OCI-LY1 (cell line): ENCODE data around the gene CHN2.

Source experiments
- H2AFZ ChIP-seq: fragments of 200-600 bp; sonication (generic), shearing (Covaris generic); 2 replicates; pipeline ENCODE4 v1.6.0; 2014; ENCODE audit warnings: antibody characterized with exemption, mild to moderate bottlenecking, low read length
- H3F3A ChIP-seq: fragments of 200-600 bp; sonication (generic), shearing (Covaris generic); 2 replicates; pipeline ENCODE4 v1.6.0; 2014; ENCODE audit warnings: mild to moderate bottlenecking, antibody characterized with exemption, low read length, moderate library complexity; ENCODE audit not compliant: insufficient read depth
- H3K27ac ChIP-seq: fragments of 200-600 bp; sonication (generic); 2 replicates; pipeline ENCODE4 v1.5.1; 2014; ENCODE audit warnings: low read length, mixed run types, mild to moderate bottlenecking, low read depth; ENCODE audit not compliant: poor library complexity, severe bottlenecking
- H3K27me3 ChIP-seq: fragments of 200-600 bp; sonication (generic); 2 replicates; pipeline ENCODE4 v1.6.0; 2014; ENCODE audit warnings: antibody characterized with exemption, mild to moderate bottlenecking, low read length, moderate library complexity; ENCODE audit not compliant: insufficient read depth
- H3K36me3 ChIP-seq: fragments of 200-600 bp; sonication (generic); 2 replicates; pipeline ENCODE4 v1.6.1; 2014; ENCODE audit warnings: mild to moderate bottlenecking, antibody characterized with exemption, low read length, moderate library complexity, mixed read lengths; ENCODE audit not compliant: insufficient read depth
- H3K4me1 ChIP-seq: fragments of 200-600 bp; sonication (generic); 2 replicates; pipeline ENCODE4 v1.5.1; 2014; ENCODE audit warnings: mild to moderate bottlenecking, low read length, moderate library complexity; ENCODE audit not compliant: insufficient read depth, severe bottlenecking
- H3K4me2 ChIP-seq: fragments of 200-600 bp; sonication (generic), shearing (Covaris generic); 2 replicates; pipeline ENCODE4 v1.6.1; 2014; ENCODE audit warnings: low read length
- H3K4me3 ChIP-seq: fragments of 200-600 bp; sonication (generic); 2 replicates; pipeline ENCODE4 v1.5.1; 2014; ENCODE audit warnings: low read length, low read depth, mild to moderate bottlenecking, mixed read lengths; ENCODE audit not compliant: poor library complexity, severe bottlenecking
- H3K79me2 ChIP-seq: fragments of 200-600 bp; shearing (Covaris generic); 2 replicates; pipeline ENCODE4 v1.6.1; 2016; ENCODE audit warnings: mixed run types, low read length, mixed read lengths; ENCODE audit not compliant: insufficient read depth
- H3K9ac ChIP-seq: fragments of 200-600 bp; sonication (generic), shearing (Covaris generic); 2 replicates; pipeline ENCODE4 v1.6.1; 2014; ENCODE audit warnings: mild to moderate bottlenecking, low read length, mixed read lengths
- H3K9me2 ChIP-seq: fragments of 200-600 bp; sonication (generic), shearing (Covaris generic); 2 replicates; pipeline ENCODE4 v1.6.1; 2014; ENCODE audit warnings: low read depth, mild to moderate bottlenecking, low read length, mixed read lengths
- H3K9me3 ChIP-seq: fragments of 200-600 bp; shearing (Covaris generic); 2 replicates; pipeline ENCODE4 v1.6.1; 2014; ENCODE audit warnings: low read length, mixed read lengths
- H4K20me1 ChIP-seq: fragments of 200-600 bp; sonication (generic), shearing (Covaris generic); 2 replicates; pipeline ENCODE4 v1.6.0; 2016; ENCODE audit warnings: mild to moderate bottlenecking, low read length; ENCODE audit not compliant: insufficient read depth
- EZH2 ChIP-seq: fragments of 200-600 bp; sonication (generic), shearing (Covaris generic); IDR thresholded peaks from 2 replicates; pipeline ENCODE4 v1.8.0; 2017; ENCODE audit warnings: borderline replicate concordance, mixed run types, mild to moderate bottlenecking, antibody characterized with exemption, low read length, moderate library complexity, mixed read lengths
- TF ChIP-seq, protein P1 (sequence below): fragments of 200-600 bp; sonication (generic), shearing (Covaris generic); IDR thresholded peaks from 2 replicates; pipeline ENCODE4 v1.5.1; 2017; ENCODE audit warnings: mild to moderate bottlenecking, antibody characterized with exemption, low read length, moderate library complexity, mixed read lengths

CHN2 gene

DNA sequence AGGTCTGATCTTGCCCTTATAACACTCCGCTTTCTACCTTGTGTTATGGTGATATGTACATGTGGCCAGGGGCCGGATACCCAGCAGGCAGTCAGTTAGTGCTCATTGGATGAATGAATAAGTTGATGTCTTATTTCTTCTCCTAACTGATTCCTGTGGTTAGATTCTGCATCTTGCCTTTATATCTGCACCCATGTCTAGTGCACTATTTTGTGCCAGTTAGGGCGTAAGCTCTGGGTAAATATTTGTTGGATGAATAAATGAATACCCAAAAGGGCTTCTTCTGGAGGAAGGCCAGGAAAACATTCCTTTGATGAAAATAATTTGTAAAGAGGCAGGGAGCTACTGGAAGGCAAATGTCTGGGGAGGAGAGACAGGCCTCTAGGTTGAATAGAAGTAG, 148.2 kb downstream of the CHN2 start:
- Histone ChIP-seq H3K4me1 (no peaks in the 10 kb centered on the region), H3K4me2 (no peak overlapping the region), H3K36me3 (no peaks in the 10 kb centered on the region)

DNA sequence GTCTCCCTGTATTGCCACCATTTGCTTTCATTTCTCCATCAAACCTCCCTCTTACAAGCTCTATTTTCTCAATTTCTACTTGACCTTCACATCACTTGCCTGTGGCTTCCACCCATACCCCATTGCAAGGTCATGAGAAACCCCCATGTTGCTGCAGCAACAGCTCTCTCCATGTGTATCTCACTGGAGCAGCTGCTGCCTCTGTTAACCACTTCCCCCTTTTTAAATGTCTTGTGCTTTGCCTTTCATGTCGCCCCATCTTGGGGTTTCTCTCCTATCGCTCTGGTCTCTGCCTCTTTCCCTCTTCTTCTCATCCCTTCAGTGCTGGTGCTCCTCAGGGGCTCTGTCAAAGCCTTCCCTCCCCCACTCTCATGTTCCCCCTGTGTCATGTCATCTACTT, 148.8 kb downstream of the CHN2 start:
- TF ChIP-seq, protein P1, sequence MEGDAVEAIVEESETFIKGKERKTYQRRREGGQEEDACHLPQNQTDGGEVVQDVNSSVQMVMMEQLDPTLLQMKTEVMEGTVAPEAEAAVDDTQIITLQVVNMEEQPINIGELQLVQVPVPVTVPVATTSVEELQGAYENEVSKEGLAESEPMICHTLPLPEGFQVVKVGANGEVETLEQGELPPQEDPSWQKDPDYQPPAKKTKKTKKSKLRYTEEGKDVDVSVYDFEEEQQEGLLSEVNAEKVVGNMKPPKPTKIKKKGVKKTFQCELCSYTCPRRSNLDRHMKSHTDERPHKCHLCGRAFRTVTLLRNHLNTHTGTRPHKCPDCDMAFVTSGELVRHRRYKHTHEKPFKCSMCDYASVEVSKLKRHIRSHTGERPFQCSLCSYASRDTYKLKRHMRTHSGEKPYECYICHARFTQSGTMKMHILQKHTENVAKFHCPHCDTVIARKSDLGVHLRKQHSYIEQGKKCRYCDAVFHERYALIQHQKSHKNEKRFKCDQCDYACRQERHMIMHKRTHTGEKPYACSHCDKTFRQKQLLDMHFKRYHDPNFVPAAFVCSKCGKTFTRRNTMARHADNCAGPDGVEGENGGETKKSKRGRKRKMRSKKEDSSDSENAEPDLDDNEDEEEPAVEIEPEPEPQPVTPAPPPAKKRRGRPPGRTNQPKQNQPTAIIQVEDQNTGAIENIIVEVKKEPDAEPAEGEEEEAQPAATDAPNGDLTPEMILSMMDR = no peak
- TF ChIP-seq EZH2 = no peak
- Histone ChIP-seq H3K9me2 (no peaks in the 10 kb centered on the region), H3K9me3 (no peaks in the 10 kb centered on the region), H2AFZ (no peak overlapping the region), H3K27me3 (no peaks in the 10 kb centered on the region), H3K4me1 (no peaks in the 10 kb centered on the region), H3K9ac (no peak overlapping the region), H3K27ac (no peak overlapping the region), H3K4me3 (no peak overlapping the region), H3K4me2 (no peak overlapping the region), H3K36me3 (no peaks in the 10 kb centered on the region), H3F3A (no peaks in the 10 kb centered on the region), H4K20me1 (no peaks in the 10 kb centered on the region), H3K79me2 (no peaks in the 10 kb centered on the region)

More for the DNA sequence above, 148.2 kb downstream of the CHN2 start:
- no peak overlapping the region for H2AFZ ChIP-seq
- H3K4me3 ChIP-seq = no peak overlapping the region
- no peak overlapping the region for H3K9ac ChIP-seq
- no peaks in the 10 kb centered on the region for H3K79me2 ChIP-seq
- H3K27ac ChIP-seq = no peak overlapping the region
- no peaks in the 10 kb centered on the region for H3K9me3 ChIP-seq
- H3K27me3 ChIP-seq = no peaks in the 10 kb centered on the region
- H3K9me2 ChIP-seq = no peaks in the 10 kb centered on the region
- no peak for TF ChIP-seq EZH2
- TF ChIP-seq, protein P1 = no peak
- no peaks in the 10 kb centered on the region for H3F3A ChIP-seq
- no peaks in the 10 kb centered on the region for H4K20me1 ChIP-seq

DNA sequence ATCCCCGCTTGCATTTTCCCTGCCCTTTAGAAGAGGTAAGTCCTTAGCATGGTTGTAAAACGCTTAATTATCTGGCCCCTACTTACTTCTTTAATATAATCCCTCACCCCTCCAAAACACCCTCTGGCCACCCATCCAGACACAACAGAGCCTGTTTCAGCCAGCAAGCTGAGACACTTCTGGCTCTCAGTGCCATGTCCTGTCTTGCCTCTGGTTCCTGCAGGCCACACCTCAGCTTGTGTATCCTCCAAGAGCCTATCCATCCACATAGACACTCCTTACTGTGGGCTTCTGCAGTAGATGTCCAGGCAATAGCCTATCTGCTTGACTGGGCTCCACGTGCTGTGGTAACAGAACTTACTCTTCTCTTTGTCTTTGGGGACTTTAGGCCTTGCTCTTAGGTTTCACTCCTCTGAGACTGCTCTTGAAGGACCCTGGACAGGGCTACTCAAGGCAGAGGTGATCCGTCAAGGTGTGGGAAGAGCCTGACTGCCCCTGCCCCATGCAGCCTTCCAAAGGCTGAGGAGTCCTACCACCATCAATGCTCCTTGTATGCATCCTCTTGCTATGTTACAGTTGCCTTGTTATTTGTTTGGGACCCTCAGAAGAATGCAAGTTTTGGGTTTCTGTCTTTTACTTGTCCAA, 149.9 kb downstream of the CHN2 start:
- H4K20me1 ChIP-seq = no peaks in the 10 kb centered on the region
- no peaks in the 10 kb centered on the region for H3F3A ChIP-seq
- no peak overlapping the region for H3K4me2 ChIP-seq
- H3K36me3 ChIP-seq = no peaks in the 10 kb centered on the region
- H3K9me3 ChIP-seq = no peaks in the 10 kb centered on the region
- H3K27ac ChIP-seq = no peak overlapping the region
- no peaks in the 10 kb centered on the region for H3K79me2 ChIP-seq
- no peaks in the 10 kb centered on the region for H3K4me1 ChIP-seq
- H3K9me2 ChIP-seq = no peaks in the 10 kb centered on the region
- no peak overlapping the region for H2AFZ ChIP-seq
- TF ChIP-seq, protein P1 = no peak
- no peak for TF ChIP-seq EZH2
- no peak overlapping the region for H3K9ac ChIP-seq
- H3K4me3 ChIP-seq = no peak overlapping the region
- no peaks in the 10 kb centered on the region for H3K27me3 ChIP-seq
